Hepatocyte (in vitro differentiated cells): Measurements from ENCODE around the gene TMEM235. TPM values are rescaled to one million over a fixed set of nuclear protein-coding genes. Genes with fewer than 3 reads are reported as not detected.

Source experiments
- DNase-seq: peaks from one replicate; pipeline ENCODE4 v3.0.0-alpha.2; 2016; ENCODE audit warnings: low spot score
- H2AFZ ChIP-seq: fragments of 200-600 bp; sonication (generic); 2 replicates; pipeline ENCODE4 v1.6.0; 2016; ENCODE audit warnings: antibody characterized with exemption, mild to moderate bottlenecking
- H3K27ac ChIP-seq: fragments of 200-600 bp; sonication (generic); 2 replicates; pipeline ENCODE4 v1.5.1; 2016; ENCODE audit warnings: mild to moderate bottlenecking
- H3K27me3 ChIP-seq: fragments of 200-600 bp; sonication (generic); 2 replicates; pipeline ENCODE4 v1.6.1; 2016
- H3K36me3 ChIP-seq: fragments of 200-600 bp; sonication (generic); replicated peaks from 2 replicates; pipeline ENCODE4 v1.5.1; 2016; ENCODE audit warnings: low read depth; ENCODE audit not compliant: insufficient read depth
- H3K4me1 ChIP-seq: fragments of 200-600 bp; sonication (generic); 2 replicates; pipeline ENCODE4 v1.5.1; 2016; ENCODE audit warnings: mild to moderate bottlenecking, moderate library complexity; ENCODE audit not compliant: insufficient read depth
- H3K4me2 ChIP-seq: fragments of 200-600 bp; sonication (generic); 2 replicates; pipeline ENCODE4 v1.6.0; 2016
- H3K4me3 ChIP-seq: fragments of 200-600 bp; sonication (generic); 2 replicates; pipeline ENCODE4 v1.5.1; 2016; ENCODE audit warnings: mild to moderate bottlenecking
- H3K79me2 ChIP-seq: fragments of 200-600 bp; sonication (generic); 2 replicates; pipeline ENCODE4 v1.6.0; 2017; ENCODE audit warnings: mild to moderate bottlenecking
- H3K9me2 ChIP-seq: fragments of 200-600 bp; sonication (generic); replicated peaks from 2 replicates; pipeline ENCODE4 v1.6.0; 2017; ENCODE audit warnings: mild to moderate bottlenecking; ENCODE audit not compliant: insufficient read depth
- H3K9me3 ChIP-seq: fragments of 200-600 bp; sonication (generic); 2 replicates; pipeline ENCODE4 v1.5.1; 2016; ENCODE audit warnings: low read depth, mild to moderate bottlenecking
- H4K20me1 ChIP-seq: fragments of 200-600 bp; sonication (generic); 2 replicates; pipeline ENCODE4 v1.6.0; 2016; ENCODE audit warnings: mild to moderate bottlenecking; ENCODE audit not compliant: insufficient read depth, poor library complexity, severe bottlenecking
- CTCF ChIP-seq: fragments of 200-600 bp; sonication (generic); IDR thresholded peaks from 2 replicates; pipeline ENCODE4 v1.5.1; 2016; ENCODE audit warnings: antibody characterized with exemption, mild to moderate bottlenecking; ENCODE audit not compliant: poor library complexity
- EZH2 ChIP-seq: fragments of 200-600 bp; sonication (generic); IDR thresholded peaks from 2 replicates; pipeline ENCODE4 v1.6.1; 2016; ENCODE audit warnings: antibody characterized with exemption, mild to moderate bottlenecking, borderline replicate concordance
- EZH2phosphoT487 ChIP-seq: fragments of 200-600 bp; sonication (generic); IDR thresholded peaks from one replicate; pipeline ENCODE4 v1.6.1; 2018; ENCODE audit warnings: antibody characterized with exemption, mild to moderate bottlenecking, low read depth, moderate library complexity; ENCODE audit not compliant: unreplicated experiment, severe bottlenecking
- WGBS: methylation state at CpG from one replicate; pipeline ENCODE4 v1.1.6; 2016; ENCODE audit warnings: low lambda C conversion rate; ENCODE audit errors: missing lambda C conversion rate; 5-methylcytosine and 5-hydroxymethylcytosine counted together
- polyA plus RNA-seq: library from polyadenylated mRNA; unstranded; fragments of >200 nt; fragmentation: Nextera tagmentation; extraction: Ambion mirVana; gene quantifications from 2 replicates; pipeline ENCODE4 v1.2.1, GENCODE V29; 2016
- total RNA-seq: library from RNA; depleted of rRNA; stranded (reverse); fragments of >200 nt; gene quantifications from 2 replicates; pipeline ENCODE4 v1.2.3, GENCODE V29; 2014

Gene TMEM235
- total and polyA plus RNA-seq, 2 experiments from 2014 or later = 0.21 to 0.27 TPM

- Histone ChIP-seq H3K9me3 (no peaks in the 10 kb centered on the region), H3K4me1 (peaks cover 39% of the 10 kb centered on the region), H3K4me2 (no peak overlapping the region), H3K27ac (no peak overlapping the region), H2AFZ (no peak overlapping the region), H4K20me1 (no peaks in the 10 kb centered on the region), H3K27me3 (no peaks in the 10 kb centered on the region), H3K4me3 (no peak overlapping the region), H3K36me3 (no peaks in the 10 kb centered on the region), H3K79me2 (peaks cover under 1% of the 10 kb centered on the region), H3K9me2 (no peaks in the 10 kb centered on the region)
- WGBS = 86% methylated on average over 10 of the region's 10 CpGs
- no peak for TF ChIP-seq EZH2
- no peak for TF ChIP-seq CTCF
- no peak for TF ChIP-seq EZH2phosphoT487
- no peak for DNase-seq
Measured at GRCh38 chr17:78259192-78259554, 27.7 kb downstream of the TMEM235 start.

- 38% methylated on average over 23 of the region's 23 CpGs for WGBS
Measured at GRCh38 chr17:78263063-78263735, 31.8 kb downstream of the TMEM235 start.

GRCh38 chr17:78263736-78264340 lies 32.4 kb downstream of the TMEM235 start:
- no peaks in the 10 kb centered on the region for H3K79me2 ChIP-seq
- H3K9me3 ChIP-seq = no peaks in the 10 kb centered on the region
- WGBS = 94% methylated on average over 9 of the region's 9 CpGs
- peak; percentile 3 for DNase-seq
- no peaks in the 10 kb centered on the region for H3K27me3 ChIP-seq
- H2AFZ ChIP-seq = no peak overlapping the region
- H4K20me1 ChIP-seq = no peaks in the 10 kb centered on the region
- no peak overlapping the region for H3K4me3 ChIP-seq
- peaks cover 35% of the 10 kb centered on the region for H3K4me1 ChIP-seq
- no peak for TF ChIP-seq EZH2phosphoT487
- no peak for TF ChIP-seq CTCF
- no peak for TF ChIP-seq EZH2
- no peaks in the 10 kb centered on the region for H3K36me3 ChIP-seq
- no peaks in the 10 kb centered on the region for H3K9me2 ChIP-seq
- H3K27ac ChIP-seq = peak overlapping the region; percentile 65
- H3K4me2 ChIP-seq = no peak overlapping the region

More at GRCh38 chr17:78263063-78263735, 31.8 kb downstream of the TMEM235 start:
- no peaks in the 10 kb centered on the region for H3K36me3 ChIP-seq
- no peaks in the 10 kb centered on the region for H3K9me2 ChIP-seq
- H3K27ac ChIP-seq = peak overlapping the region; percentile 65
- no peaks in the 10 kb centered on the region for H4K20me1 ChIP-seq
- H3K4me2 ChIP-seq = no peak overlapping the region
- no peak overlapping the region for H3K4me3 ChIP-seq
- TF ChIP-seq CTCF = no peak
- TF ChIP-seq EZH2 = no peak
- no peak for TF ChIP-seq EZH2phosphoT487
- H2AFZ ChIP-seq = peak overlapping the region; percentile 10
- peak; percentile 65 for DNase-seq
- peaks cover 35% of the 10 kb centered on the region for H3K4me1 ChIP-seq
- no peaks in the 10 kb centered on the region for H3K9me3 ChIP-seq
- no peaks in the 10 kb centered on the region for H3K79me2 ChIP-seq
- H3K27me3 ChIP-seq = no peaks in the 10 kb centered on the region
